Thyroid gland (tissue), 4 donors: Measurements from ENCODE around the gene MDN1.

Source experiments
- POLR2A ChIP-seq, 2 donors: fragments of 450-650 bp; IDR thresholded peaks; one replicate each; pipeline ENCODE4 v1.6.1; 2017; ENCODE audit warnings: antibody characterized with exemption in 2 of 2, mild to moderate bottlenecking in 2 of 2, moderate library complexity in 1 of 2
- TF ChIP-seq, protein P1 (sequence below), 6 experiments: fragments of 200-600 bp in 3 of 6; fragments of 450-650 bp in 3 of 6; sonication (generic) in 3 of 6; IDR thresholded peaks; one replicate each; pipeline ENCODE4 v1.5.1; 2016 to 2019; ENCODE audit warnings: antibody characterized with exemption in 6 of 6, mild to moderate bottlenecking in 2 of 6, inconsistent platforms in 1 of 6, moderate library complexity in 1 of 6

DNA sequence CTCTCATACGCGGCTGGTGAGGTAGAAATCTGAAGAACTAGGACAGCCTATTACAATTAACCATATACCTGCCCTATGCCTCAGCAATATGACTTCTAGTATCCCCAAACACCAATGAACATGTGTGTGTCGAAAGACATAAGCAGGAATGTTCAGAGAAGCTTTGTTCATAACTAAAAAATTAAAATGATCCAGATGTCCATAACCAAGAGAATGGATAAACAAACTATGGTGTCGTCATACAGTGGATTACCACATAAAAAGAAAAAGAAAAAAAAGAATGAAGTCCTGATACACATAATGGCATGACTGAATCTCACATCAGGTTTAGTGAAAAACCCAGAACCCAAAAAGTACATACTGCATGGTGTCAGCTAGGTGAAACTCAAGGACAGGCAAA, 73.9 kb downstream of the MDN1 start:
- TF ChIP-seq, protein P1, sequence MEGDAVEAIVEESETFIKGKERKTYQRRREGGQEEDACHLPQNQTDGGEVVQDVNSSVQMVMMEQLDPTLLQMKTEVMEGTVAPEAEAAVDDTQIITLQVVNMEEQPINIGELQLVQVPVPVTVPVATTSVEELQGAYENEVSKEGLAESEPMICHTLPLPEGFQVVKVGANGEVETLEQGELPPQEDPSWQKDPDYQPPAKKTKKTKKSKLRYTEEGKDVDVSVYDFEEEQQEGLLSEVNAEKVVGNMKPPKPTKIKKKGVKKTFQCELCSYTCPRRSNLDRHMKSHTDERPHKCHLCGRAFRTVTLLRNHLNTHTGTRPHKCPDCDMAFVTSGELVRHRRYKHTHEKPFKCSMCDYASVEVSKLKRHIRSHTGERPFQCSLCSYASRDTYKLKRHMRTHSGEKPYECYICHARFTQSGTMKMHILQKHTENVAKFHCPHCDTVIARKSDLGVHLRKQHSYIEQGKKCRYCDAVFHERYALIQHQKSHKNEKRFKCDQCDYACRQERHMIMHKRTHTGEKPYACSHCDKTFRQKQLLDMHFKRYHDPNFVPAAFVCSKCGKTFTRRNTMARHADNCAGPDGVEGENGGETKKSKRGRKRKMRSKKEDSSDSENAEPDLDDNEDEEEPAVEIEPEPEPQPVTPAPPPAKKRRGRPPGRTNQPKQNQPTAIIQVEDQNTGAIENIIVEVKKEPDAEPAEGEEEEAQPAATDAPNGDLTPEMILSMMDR (IDR thresholded peaks at IDR 0.05) = no peak
- no peak for TF ChIP-seq POLR2A (IDR thresholded peaks at IDR 0.05)
